Transverse colon (tissue), 4 donors: ENCODE results near the gene MOCS1. TPM values are rescaled to one million over a fixed set of nuclear protein-coding genes. Genes with fewer than 3 reads are reported as not detected.

Experiments used
- DNase-seq: peaks from one replicate; pipeline ENCODE4 v3.0.0-alpha.2; 2019
- H3K27ac ChIP-seq, 4 donors: fragments of 200-600 bp; sonication (generic); 2 replicates each; pipeline ENCODE4 v1.5.1; 2016 to 2018; ENCODE audit warnings: inconsistent platforms in 4 of 4
- H3K27me3 ChIP-seq: fragments of 200-600 bp; sonication (generic); 2 replicates; pipeline ENCODE4 v1.5.1; 2017; ENCODE audit warnings: inconsistent platforms
- H3K36me3 ChIP-seq, 4 donors: fragments of 200-600 bp; sonication (generic); 2 replicates each; pipeline ENCODE4 v1.5.1; 2017 to 2019; ENCODE audit warnings: inconsistent platforms in 4 of 4
- H3K4me1 ChIP-seq, 4 donors: fragments of 200-600 bp; sonication (generic); 2 replicates each; pipeline ENCODE4 v1.5.1; 2017 to 2020; ENCODE audit warnings: inconsistent platforms in 4 of 4
- H3K4me3 ChIP-seq, 4 donors: fragments of 200-600 bp; sonication (generic); 1 replicate in 1 of 4; 2 replicates in 3 of 4; pipeline versions ENCODE4 v1.5.1 to v1.6.1; 2017 to 2019; ENCODE audit warnings: inconsistent platforms in 4 of 4
- H3K9me3 ChIP-seq, 2 donors: fragments of 200-600 bp; sonication (generic); 2 replicates each; pipeline ENCODE4 v1.5.1; 2017 to 2019; ENCODE audit warnings: inconsistent platforms in 2 of 2
- EP300 ChIP-seq: sonication (generic); formaldehyde crosslinking; IDR thresholded peaks from one replicate; pipeline ENCODE4 v1.6.1; 2017; ENCODE audit warnings: antibody characterized with exemption, low read depth
- POLR2A ChIP-seq: fragments of 450-650 bp; IDR thresholded peaks from one replicate; pipeline ENCODE4 v1.6.1; 2016; ENCODE audit warnings: antibody characterized with exemption, mild to moderate bottlenecking, moderate library complexity
- POLR2AphosphoS5 ChIP-seq, 3 donors: sonication (generic); formaldehyde crosslinking; IDR thresholded peaks; one replicate each; pipeline ENCODE4 v1.6.1; 2016; ENCODE audit warnings: antibody characterized with exemption in 3 of 3
- WGBS, 2 donors: methylation state at CpG; one replicate each; pipeline ENCODE4 v1.1.5; 2018; ENCODE audit warnings: low coverage in 1 of 2; 5-methylcytosine and 5-hydroxymethylcytosine counted together
- in situ Hi-C, 4 donors: fragments of 200-750 bp; cut with MboI; loops; one replicate each; pipeline versions ENCODE4 v1.15.0 to v1.15.1; 2017; ENCODE audit warnings: low sequenced_read_pairs in 3 of 4, low pct_ligation_motif_present in 1 of 4, low pct_unique_long_range_greater_than_20kb in 1 of 4
- intact Hi-C: fragments of 100-400 bp; cut with DNase I; formaldehyde crosslinking; loops from one replicate; pipeline ENCODE4 v1.15.1; 2023; ENCODE audit warnings: low total_unique reads
- total RNA-seq, 4 donors: library from RNA; depleted of rRNA; stranded (reverse); fragments of >200 nt; gene quantifications; one replicate each; pipeline ENCODE4 v1.1.0, GENCODE V29; 2016
- TF ChIP-seq, protein P1 (sequence below), 5 experiments: fragments of 200-600 bp in 3 of 5; fragments of 450-650 bp in 2 of 5; sonication (generic) in 3 of 5; IDR thresholded peaks; 1 replicate in 2 of 5; 2 replicates in 3 of 5; pipeline ENCODE4 v1.5.1; 2016 to 2017; ENCODE audit warnings: antibody characterized with exemption in 5 of 5, inconsistent platforms in 3 of 5, mild to moderate bottlenecking in 2 of 5, moderate library complexity in 1 of 5

MOCS1 gene
- total RNA-seq, 4 donors from 2014 or later = 20.6 to 58.3 (median 42.3) TPM

DNA sequence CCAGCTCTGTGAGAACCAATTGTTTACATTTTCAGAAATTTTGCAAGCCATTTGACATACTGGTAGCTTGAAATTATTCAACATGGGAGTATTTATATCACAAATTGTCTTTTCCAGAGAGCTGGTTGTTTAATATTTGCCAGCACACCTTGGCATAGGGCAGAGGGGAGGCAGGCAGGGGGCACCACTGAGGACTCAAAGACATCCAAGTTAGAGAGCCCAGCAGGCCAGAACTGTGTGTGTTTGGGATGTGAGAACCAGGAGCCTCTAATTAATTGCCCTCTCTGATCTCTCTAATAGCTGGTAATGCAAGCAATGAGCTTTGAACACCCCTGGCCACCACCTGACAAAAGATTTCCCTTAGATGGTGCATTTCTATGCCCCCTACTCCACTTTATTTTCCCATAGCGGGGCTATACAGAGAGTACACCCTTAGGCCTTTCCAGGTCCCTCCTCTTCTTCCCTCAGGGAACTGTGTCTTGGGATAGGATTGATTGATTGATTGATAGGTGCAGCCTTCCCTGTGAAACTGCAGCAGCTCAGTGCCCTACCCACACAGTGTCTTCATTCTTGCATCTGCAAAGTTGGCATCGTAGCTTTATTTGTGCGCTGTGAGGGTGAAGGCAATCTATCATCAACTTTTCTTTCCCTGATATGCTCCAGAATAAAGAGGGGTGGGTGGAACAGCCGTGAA, 29.2 kb downstream of the MOCS1 start:
- Histone ChIP-seq H3K27ac (no peak overlapping the region), H3K27me3 (no peaks in the 10 kb centered on the region), H3K4me1 (no peaks in the 10 kb centered on the region), H3K9me3 (no peaks in the 10 kb centered on the region), H3K36me3 (no peaks in the 10 kb centered on the region), H3K4me3 (no peak overlapping the region)
- no peak for TF ChIP-seq POLR2A
- TF ChIP-seq, protein P1, sequence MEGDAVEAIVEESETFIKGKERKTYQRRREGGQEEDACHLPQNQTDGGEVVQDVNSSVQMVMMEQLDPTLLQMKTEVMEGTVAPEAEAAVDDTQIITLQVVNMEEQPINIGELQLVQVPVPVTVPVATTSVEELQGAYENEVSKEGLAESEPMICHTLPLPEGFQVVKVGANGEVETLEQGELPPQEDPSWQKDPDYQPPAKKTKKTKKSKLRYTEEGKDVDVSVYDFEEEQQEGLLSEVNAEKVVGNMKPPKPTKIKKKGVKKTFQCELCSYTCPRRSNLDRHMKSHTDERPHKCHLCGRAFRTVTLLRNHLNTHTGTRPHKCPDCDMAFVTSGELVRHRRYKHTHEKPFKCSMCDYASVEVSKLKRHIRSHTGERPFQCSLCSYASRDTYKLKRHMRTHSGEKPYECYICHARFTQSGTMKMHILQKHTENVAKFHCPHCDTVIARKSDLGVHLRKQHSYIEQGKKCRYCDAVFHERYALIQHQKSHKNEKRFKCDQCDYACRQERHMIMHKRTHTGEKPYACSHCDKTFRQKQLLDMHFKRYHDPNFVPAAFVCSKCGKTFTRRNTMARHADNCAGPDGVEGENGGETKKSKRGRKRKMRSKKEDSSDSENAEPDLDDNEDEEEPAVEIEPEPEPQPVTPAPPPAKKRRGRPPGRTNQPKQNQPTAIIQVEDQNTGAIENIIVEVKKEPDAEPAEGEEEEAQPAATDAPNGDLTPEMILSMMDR (IDR thresholded peaks at IDR 0.05) = no peak
- in situ Hi-C loops (no loop called here), intact Hi-C loops (no loop called here)
- WGBS, 2 donors = 72% methylated on average over 4 of the region's 4 CpGs; no CpG with 5 or more reads in 1 of the 2 donors
- DNase-seq = no peak

DNA sequence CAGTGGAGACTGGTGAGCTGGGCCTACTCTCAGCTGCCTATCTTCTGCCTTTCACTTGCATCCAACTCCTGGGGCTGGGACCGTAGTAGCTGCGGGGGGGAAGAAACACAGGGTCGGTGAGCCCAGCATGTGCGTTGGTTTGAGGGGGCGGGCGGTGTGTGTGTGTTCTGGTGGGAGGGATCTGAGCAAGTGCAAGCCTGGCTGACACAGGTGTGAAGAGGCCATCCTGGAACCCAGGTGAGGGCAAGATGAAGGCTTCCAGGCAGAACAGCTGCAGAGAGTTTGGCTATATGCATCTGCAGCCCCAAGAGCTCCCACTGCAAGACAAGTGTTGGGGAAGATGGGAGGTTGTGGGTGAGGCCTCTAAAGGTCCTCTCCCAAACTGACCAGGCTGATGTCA, 30.6 kb downstream of the MOCS1 start:
- no peak overlapping the region for H3K4me3 ChIP-seq
- DNase-seq = no peak
- intact Hi-C loops (no loop called here), in situ Hi-C loops (no loop called here)
- H3K27me3 ChIP-seq = no peaks in the 10 kb centered on the region
- no peaks in the 10 kb centered on the region for H3K36me3 ChIP-seq
- no peaks in the 10 kb centered on the region for H3K4me1 ChIP-seq
- H3K9me3 ChIP-seq = no peaks in the 10 kb centered on the region
- WGBS, 2 donors = 91% methylated on average over 6 of the region's 6 CpGs; no CpG with 5 or more reads in 1 of the 2 donors
- TF ChIP-seq POLR2AphosphoS5 (IDR thresholded peaks at IDR 0.05) (no peak), POLR2A (no peak)
- TF ChIP-seq, protein P1 (IDR thresholded peaks at IDR 0.05) = no peak
- H3K27ac ChIP-seq = no peak overlapping the region

DNA sequence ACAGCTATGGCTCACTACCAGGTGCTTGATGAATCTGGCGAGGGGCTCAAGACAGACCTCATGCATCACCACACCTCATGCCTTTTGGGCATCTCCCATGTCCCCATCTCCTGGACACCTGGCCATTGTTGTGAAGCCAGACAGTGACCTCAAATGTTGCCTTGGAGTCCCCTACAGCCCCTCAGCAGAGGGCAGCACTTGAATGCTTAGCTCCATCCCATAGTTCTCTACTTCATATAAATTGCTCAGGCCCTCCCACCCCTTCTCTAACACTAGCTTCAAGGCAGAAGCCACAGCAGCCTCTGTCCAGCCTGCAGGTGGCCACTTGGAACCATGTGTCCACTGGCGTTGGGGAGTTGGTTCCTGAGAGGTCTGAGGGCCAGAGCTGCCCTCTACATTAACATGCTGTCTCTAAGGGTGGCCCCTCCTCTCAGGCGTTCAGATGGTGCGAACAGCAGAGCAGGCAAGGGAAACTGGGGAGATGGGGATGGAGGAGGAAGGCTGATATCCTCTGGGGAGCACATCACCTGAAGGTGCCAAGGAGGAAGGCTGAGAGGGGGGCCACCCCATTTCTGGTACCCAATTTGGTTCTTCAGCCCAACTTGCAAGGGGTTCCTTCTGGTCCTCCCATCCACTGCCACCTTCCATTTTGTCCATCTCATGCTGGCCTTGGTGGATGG, 31.3 kb downstream of the MOCS1 start:
- in situ Hi-C loops = no loop called here
- H3K4me1 ChIP-seq = peaks cover 0 to 5% (median 2%) of the 10 kb centered on the region in 4 donors
- DNase-seq = no peak
- H3K4me3 ChIP-seq = no peak overlapping the region
- no peak for TF ChIP-seq POLR2AphosphoS5 (IDR thresholded peaks at IDR 0.05)
- TF ChIP-seq, protein P1 (IDR thresholded peaks at IDR 0.05) = no peak
- no peak for TF ChIP-seq POLR2A
- no peak for TF ChIP-seq EP300
- intact Hi-C loops = no loop called here
- no peaks in the 10 kb centered on the region for H3K27me3 ChIP-seq
- H3K36me3 ChIP-seq = no peaks in the 10 kb centered on the region
- H3K9me3 ChIP-seq = no peaks in the 10 kb centered on the region
- no peak overlapping the region for H3K27ac ChIP-seq
- 91% methylated on average over 4 of the region's 4 CpGs; no CpG with 5 or more reads in 1 of the 2 donors for WGBS, 2 donors

DNA sequence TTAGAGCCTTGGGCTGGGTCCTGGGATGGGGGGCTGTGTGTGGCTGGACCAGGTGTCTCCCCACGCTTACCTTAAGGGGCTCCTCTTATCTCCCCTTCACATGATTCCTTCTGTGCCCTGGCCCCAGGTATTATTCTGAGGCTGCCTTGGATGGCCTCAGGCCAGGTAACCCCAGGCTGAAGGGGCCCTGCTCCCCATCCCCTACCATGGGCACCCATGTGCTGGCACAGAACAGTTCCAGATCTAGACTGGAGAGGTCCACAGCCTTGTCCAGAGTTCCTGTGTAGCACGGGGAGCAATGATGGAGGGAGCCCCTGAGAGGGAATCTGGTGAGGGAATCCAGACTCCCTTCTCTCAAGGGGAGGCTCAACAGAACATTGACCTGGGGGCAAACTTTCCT, 32.1 kb downstream of the MOCS1 start:
- TF ChIP-seq POLR2AphosphoS5 (IDR thresholded peaks at IDR 0.05) = no peak
- TF ChIP-seq EP300 = no peak
- TF ChIP-seq, protein P1 (IDR thresholded peaks at IDR 0.05) = no peak
- TF ChIP-seq POLR2A = no peak
- H3K27me3 ChIP-seq = no peaks in the 10 kb centered on the region
- in situ Hi-C loops = no loop called here
- H3K27ac ChIP-seq = no peak overlapping the region
- no peaks in the 10 kb centered on the region for H3K9me3 ChIP-seq
- 82% methylated on average over 2 of the region's 2 CpGs; no CpG with 5 or more reads in 1 of the 2 donors for WGBS, 2 donors
- H3K4me3 ChIP-seq = no peak overlapping the region
- no peak for DNase-seq
- intact Hi-C loops = no loop called here
- peaks cover 0 to 12% (median 3%) of the 10 kb centered on the region in 4 donors for H3K4me1 ChIP-seq
- H3K36me3 ChIP-seq = no peaks in the 10 kb centered on the region
